NCI-H128 (cell line): ENCODE measurements around the gene RPTOR.

Source experiments
- DNase-seq: peaks from one replicate; lab custom pipeline; 2025; ENCODE audit not compliant: unreplicated experiment; lab: John Stamatoyannopoulos, UW

RPTOR gene

DNA sequence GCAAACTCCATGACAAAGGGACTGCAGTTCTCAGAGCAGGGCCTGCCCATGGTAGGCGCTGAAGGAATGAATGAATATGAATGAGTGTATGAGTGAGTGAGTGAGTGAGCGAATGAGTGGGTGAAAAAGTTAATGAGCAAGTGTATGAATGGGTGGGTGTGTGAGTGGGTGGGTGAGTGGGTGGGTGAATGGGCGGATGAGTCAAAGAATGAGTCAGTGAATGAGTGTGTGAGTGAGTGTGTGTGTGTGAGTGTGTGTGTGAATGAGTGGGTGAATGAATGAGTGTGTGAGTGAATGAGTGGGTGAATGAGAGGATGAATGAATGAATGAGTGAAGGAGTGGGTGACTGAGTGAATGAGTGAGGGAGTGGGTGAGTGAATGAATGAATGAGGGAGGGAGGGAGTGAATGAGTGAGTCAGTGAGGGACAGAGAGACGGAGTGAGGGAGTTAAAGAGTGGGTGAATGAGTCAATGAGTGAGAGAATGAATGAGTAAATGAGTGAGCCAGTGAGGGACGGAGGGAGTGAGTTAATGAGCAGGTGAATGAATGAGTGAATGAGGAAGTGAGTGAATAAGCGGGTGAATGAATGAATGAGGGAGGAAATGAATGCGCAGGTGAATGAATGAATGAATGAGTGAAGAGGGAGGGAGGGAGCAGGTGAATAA lies 435.9 kb downstream of the RPTOR start:
- DNase-seq, result no peak

DNA sequence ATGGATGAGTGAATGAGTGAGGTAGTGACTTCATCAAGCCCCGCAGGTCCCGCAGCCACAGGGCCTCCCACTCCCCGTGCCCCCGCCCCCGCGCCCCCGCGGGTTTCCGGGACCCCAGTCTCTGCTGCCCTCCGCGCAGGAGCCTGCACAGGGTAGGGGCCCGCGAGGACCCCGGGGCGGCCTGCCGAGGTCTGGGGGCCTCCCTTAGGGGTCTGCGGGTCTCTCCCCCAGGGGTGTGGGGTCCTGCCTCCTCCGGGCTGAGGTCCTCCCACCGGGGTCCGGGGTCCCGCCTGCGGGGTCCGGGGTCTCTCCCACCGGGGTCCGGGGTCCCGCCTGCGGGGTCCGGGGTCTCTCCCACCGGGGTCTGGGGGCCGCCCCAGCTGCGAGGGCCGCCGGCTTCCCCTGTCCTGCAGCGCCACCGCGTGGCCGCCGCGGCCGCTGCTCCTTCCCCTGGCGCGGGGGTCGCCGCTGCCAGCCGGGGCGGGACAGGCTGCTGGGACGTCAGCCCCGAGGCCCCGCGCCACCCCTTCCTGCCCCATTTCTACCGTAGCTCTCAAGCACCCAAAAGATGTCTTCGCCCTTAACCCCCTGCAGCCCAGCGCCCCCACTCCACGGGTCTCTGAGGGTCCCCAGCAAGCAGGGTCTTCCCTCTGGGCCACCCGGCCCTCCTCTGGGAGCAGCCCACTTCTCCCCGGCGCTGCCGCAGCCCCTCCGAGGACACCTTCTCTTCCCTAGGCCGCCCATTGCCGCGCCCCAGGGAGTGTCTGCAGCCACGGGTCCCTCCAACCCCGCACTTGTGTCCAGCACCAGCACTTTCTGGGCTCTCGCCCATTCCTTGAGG lies 436.6 kb downstream of the RPTOR start:
- DNase-seq, result no peak

DNA sequence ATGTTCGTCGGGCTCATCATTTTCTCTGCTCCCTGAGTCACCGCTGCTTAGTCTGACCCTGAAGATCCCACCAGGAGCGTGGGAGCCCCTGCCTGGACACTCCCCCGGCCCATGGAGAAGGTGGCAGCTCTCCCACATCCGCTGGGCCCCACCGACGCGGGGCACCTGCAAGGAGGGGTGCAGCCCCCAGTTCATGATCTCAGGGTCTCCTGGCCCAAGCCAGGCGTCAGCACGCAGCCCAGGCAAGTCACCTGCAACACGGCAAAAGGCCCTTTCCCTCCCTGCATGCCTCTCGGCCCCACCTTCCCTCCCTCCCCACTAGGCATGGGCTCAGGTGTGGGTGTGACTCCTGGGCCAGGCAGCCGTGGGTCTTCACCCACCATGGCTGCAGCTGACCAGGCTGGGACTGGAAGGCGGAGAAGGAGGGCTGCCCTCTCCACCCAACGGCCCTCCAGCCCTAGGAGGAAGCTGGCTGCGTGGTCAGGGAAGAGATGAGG lies 437.3 kb downstream of the RPTOR start:
- no peak for DNase-seq

DNA sequence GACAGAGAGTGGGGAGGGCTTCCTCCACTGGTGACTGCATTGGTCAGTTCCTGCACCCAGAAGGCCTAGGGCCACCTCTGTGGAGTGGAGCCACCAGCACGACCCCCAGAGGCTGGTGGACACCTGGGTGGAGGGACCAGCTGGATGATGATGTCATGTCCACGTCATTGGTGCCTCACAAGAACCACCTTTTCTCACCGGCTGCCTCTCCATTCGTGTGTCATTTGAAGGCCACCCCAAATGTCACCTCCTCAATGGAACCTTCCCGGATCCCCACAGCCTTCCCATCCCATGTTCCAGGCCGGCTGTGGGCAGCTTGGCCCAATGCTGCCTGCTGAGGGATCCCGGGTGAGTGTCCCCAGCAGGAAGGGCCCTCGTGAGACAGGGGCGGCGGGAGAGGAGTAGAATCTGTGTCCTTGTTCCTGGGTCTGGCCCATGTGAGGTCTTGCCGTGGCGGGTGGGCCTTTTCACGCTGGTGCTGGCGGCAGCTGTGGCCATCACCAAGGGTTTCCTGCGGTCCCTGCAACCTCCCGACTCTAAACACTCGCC lies 437.9 kb downstream of the RPTOR start:
- no peak for DNase-seq

DNA sequence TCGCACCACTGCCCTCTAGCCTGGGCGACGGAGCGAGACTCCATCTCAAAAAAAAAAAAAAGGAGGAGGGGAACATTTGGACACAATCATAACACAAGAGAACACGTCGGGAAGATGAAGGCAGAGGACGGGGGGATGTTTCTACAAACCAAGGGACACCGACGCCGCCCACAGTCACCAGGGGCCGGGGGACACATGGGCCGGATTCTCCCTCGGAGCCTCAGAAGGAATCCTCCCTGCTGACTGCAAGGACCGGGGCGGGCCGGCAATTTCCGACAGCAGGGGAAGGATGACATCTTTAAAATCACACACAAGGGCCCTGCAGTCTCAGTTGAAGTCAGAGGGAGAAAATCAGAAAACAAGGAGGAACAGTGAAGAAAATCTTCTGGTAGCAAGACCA lies 438.9 kb downstream of the RPTOR start:
- DNase-seq, result no peak

DNA sequence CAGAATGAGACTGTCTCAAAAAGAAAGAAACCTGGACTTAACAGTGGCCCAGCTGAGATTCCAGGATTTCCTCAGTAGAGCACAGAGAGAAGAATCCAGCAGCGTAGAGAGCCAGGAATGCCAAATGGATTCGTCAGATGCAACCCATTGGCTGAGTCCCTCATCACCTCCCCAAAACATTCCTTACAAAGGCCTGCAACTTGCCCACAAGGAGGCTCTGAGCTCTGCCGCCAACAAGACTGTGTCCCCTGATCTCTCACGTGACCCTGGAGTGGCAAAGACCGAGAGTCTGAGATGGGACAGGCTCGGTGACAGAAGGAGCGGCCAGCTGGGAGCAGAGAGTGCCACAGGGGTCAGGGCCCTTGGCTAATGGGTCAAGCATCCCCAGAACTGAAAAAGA lies 440.1 kb downstream of the RPTOR start:
- no peak for DNase-seq

DNA sequence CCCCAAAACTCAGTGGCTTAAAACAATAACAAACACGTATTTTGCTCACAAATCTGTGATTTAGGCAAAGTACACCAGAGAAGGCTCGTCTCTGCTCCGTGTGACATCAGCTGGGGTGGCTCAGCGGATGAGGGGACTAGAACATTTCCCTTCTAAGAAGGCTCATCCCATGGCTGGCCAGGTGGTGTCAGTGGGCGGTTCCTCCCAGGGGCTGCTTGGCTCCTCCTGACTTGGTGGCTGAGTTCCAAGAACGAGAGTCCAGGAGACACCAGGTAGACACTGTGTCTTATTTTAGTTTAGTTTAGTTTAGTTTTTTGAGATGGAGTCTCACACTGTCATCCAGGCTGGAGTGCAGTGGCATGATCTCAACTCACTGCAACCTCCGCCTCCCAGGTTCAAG lies 441.4 kb downstream of the RPTOR start:
- no peak for DNase-seq

DNA sequence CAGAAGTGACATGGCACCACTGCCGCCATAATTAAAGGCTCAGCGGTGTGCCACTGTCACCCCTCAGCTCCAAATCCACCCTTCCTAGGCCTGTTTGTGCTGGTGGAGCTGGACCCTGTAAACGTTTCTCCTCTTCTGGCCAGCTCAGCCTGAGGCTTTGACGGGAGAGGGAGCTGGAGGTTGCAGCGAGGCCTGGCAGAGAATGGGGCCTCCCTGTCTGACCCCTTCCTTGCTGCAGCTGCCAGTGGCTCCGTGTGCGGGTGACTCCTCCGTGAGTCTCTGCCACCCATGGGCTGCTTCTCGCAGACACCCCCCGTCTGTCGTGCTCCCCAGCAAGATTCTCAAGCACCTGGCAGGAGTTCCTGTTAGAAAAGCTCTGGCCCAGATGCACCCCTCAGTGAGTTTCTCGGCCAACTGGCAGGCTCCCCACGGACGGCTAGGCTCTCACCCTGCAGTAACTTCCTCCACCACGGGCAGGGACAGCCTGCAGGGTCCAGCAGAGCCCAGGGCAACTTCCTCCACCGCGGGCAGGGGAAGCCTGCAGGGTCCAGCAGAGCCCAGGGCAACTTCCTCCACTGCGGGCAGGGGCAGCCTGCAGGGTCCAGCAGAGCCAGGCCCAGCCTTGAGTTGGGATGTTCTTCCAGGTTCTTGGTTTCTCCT lies 442.3 kb downstream of the RPTOR start:
- DNase-seq, result no peak

DNA sequence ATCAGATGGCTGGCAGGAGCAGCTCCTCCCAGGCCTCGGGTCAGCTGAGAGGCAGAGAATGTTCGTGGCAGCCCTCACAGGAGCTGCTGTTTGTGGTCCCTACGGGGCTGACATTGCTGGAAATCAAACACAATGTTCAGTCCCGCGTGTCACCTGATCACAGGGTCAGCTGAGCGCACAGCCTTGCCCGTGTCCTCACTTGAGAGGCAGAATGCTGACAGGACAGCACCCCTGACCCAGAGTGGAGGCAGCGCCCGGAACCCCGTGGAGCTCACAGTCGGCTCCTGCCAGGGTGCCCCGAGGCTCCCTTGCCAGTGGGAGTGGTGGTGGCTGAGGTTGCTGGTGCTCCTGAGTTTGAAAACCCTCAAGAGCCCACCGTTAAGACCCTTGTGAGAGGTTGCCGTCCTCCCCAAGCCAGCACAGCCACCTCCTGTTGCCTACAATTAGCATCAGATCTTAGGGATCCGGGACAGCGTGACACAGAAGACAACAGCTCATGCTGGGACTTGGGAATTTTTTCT lies 443.4 kb downstream of the RPTOR start:
- no peak for DNase-seq

DNA sequence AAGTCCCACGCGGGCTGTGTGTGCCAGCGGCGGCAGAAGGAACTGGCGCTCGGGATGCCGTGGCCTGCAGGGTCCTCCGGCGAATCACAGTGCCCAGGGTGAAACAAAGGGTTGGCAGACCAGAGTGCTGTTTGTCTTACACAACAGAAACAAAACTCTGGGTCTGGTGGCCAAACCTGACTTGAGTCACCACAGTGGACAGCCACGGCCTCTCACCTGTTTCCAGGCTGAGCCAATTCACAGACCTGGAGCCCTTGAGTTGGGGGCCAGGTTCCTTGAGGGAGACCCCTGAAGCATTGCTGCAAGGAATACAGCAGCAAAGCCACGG lies 444.9 kb downstream of the RPTOR start:
- DNase-seq, result no peak

DNA sequence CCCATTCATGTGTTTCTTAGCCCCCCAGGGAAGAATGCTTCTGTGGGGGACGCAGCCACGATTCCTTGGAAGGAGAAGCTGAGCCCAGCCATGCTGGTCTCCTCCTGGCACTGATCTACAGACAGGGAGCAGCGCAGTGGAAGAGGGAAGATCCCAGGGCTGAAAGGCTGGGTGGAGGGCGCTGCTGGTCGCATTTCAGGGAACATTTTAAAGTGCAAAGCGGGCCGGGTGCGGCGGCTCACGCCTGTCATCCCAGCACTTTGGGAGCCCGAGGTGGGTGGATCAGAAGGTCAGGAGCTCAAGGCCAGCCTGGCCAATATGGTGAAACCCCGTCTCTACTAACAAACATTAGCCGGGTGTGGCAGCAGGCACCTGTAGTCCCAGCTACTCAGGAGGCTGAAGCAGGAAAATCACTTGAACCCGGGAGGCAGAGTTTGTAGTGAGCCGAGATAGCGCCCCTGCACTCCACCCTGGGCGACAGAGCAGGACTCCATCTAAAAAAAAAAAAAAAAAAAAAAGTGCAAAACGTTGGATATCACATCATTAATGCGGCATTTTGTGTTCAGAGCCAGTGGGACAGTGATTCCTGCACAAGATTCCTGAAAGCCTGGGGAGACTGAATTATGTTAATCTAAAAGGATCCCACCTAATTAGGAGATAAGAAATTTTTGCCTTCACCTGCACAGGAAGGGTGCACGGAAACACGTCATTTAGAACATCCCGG lies 446.4 kb downstream of the RPTOR start:
- no peak for DNase-seq

DNA sequence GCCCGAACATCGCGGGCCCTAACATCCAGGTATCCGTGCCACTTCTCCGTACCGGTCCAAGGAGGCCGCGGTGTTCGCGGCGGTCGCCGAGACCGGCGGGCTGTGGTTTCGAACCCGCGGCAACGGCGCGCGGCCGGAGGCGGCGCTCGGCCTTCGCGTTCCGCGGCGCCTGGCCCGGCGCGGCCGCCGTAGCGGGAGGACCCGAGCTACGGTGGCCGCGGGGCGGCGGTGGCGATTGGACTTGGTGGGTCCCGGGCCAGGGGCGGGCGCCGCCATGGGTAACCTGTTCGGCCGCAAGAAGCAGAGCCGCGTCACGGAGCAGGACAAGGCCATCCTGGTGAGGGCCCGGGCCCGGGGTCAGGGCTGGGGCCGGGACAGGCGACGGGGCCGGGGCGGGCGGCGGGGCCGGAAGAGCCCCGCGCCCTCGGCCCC lies 447.0 kb downstream of the RPTOR start, which contains the start of gene CHMP6:
Gene CHMP6, plus strand, starts transcription at position 197 of the 432 bp plus-strand sequence. Its CDS starts 78 bp downstream, at position 275.
- peak; percentile 24 for DNase-seq

DNA sequence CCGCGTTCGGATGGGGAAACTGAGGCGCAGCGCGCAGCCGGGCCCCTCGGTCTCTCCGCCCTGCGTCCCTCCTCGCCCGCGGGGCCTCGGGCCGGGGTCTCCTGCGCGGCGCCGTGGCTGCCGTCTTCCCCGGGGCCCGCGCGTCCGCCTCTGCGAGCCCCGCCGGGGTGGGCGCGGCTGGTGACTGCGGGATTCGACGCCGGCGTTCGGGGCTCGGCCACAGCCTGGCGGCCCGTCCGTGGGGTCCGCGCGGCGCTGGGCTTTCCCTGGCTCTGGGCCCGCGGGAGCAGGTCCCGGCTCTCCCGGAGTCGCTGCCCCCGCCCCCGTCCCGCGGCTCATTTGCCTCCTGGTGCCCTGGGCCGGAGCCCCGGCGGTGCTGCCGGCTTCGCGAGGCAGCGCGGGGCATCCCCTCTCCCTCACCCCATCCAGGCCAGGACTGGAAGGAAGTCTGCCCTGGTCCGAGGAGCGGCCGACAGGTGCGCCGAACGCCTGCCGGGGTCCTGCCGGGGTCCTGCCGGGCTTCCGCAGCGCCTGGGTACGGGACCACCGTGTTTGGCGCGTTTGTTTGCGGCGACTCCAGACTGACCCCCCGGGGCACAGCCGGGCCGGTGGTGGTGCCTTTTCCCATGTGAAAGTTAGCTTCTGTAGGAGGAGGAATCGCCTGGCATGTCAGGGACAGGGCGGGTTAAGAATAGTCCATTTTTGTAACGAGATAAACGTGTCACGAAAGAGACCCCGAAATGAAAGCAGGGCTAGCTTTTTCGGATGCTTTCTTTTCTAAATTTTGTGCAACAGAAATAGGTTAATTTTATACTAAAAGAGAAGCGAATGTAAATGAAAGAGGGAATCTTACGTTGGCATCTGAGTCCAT lies 447.7 kb downstream of the RPTOR start:
- DNase-seq, result no peak

DNA sequence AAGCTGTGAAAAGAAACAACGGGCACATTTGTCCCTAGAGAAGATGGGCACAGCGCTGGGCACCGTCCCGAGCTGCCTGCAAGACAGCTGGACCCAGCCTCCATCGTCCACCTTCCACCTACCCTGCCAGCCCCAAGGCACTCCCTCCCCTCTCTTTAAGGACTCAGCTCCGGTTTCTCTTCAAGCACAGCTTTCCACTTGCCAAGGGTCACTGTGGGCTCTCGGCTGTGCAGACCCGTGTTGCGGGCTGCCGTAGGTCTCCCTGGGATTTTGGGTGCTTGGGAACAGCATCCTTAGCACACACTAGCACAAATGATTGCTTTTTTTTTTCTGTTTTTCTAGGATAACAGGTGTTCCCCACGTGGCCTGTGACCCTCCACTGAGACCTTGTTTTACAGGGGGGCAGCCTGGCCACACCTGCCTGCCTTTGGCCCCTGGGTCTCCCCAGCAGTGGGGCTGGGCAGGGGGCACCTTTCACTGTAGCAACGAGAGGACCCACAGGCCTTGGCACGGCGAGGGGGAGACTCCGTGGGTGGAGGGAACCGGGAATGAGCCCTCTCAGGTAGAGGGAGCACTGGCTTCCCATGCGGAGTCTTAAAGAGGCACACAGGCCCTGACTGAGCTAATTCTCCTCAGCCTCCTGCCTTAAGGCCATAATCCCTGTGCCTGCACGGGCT lies 448.4 kb downstream of the RPTOR start:
- no peak for DNase-seq

DNA sequence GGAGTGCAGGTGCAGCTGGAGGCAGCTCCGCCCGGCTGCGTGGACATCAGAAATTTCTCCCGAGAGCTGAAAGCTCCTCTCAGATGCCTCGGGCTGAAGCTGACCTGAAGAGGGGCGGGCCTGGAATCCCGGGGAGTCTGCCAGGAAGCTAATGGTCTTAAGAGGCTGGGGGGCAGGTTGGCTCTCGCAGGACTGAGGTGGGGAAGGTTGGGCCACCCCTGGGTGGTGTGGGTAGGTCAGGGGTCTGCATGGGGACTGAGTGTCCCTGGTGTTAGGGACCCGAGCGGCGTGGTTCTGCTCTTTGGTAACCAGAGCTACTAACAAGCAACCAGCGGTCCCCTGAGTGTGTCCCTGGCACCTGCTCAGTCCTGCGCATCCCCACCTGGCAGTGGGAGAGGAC lies 450.5 kb downstream of the RPTOR start:
- DNase-seq, result no peak

DNA sequence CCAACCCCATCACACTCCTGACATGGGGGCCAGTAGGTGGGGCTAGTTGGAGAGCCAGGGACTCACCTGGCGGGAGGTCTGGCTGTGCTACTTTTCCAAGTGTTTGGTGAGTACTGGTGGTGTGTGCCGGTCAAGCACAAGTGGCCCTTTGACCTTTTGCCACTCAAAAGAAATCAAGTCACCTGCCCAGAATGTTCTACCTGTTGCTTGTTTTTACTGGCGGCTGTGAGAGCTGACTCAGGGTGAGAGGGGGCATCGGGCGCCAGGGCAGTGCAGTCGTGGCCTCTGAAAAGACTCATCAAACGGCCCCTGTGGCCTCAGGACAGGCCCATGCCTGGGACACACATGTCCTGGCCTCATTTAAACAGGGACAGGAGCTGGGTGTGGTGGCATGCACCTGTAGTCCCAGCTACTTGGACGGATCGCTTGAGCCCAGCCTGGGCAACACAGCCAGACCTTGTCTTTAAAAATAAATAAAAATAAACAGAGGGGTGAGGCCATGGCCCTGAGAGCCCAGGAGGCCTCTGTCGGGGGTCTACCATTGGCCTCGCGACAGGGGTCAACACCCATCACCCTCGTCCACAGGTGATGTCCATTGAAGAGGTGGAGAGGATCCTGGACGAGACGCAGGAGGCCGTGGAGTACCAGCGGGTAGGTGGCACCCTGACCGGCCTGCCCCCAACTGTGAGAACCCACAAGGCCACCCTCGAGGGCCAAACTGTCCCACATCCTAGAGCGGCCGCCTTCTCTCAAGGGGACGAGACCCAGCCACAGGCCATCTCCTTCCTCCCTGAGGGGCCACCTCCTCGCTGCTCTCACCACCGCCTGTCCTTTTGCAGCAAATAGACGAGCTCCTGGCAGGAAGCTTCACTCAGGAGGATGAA lies 452.0 kb downstream of the RPTOR start:
- no peak for DNase-seq

DNA sequence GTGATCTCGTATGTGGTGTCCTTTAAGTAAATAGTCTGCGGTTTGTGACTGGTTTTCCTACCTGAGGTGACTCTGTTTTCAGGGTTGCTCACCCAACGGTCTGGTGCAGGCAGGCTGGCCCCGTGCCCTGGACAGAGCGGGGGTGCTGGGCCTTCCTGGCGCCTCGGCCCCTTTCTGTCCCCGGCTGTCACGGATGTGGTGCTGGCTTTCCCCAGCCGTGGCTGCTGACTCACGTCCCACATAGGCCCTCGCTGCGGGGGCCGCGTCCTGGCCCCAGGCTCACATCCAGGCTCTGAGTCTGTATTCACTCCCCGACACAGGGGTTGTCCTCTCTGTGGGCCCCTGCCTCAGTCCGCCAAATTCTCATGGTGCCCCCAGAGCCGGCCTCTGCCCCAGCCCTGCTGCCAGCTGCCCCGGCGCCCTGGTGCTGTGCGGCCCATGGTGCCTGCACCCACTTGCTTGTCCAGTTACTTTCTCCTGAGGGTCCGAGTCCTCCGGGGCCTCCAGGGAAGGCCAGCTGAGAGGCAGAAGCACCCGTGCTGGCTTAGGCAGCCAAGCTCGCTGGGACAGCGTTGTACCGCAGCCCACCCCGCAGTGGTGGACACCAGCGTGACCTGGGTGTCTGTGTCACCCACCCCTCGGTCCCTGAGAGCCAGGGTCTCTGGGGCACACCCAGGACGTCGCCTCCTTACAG lies 452.9 kb downstream of the RPTOR start:
- no peak for DNase-seq
